Measurements from ENCODE around the gene SNU13.
"Not testable (repeated sequence)": the region's sequence is repeated elsewhere in the genome, so short reads cannot be mapped to it uniquely, and the experiment has no call there.

SNU13 gene

GRCh38 chr22:41647771-41648170 lies 40.9 kb downstream of the SNU13 start:
- no peak for DNase-seq (ENCODE audit: extremely low read depth in 1 of 2, low read depth in 1 of 2)

GRCh38 chr22:41642331-41643110 lies 46.1 kb downstream of the SNU13 start:
- DNase-seq (ENCODE audit: extremely low read depth in 1 of 2, low read depth in 1 of 2): no peak

DNA sequence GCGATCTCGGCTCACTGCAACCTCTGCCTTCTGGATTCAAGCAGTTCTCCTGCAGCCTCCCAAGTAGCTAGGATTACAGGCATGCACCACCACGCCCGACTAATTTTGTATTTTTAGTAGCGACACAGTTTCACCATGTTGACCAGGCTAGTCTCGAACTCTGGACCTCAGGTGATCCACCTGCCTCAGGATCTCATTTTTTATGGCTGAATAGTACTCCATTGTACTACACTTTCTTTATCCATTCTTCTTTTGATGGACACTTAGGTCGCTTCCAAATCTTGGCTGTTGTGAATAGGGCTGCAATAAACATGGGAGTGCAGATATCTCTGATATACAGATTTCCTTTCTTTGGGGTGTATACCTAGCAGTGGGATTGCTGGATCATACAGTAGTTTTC lies 46.8 kb downstream of the SNU13 start:
- DNase-seq (ENCODE audit: extremely low read depth in 1 of 2, low read depth in 1 of 2): no peak

GRCh38 chr22:41638748-41639147 lies 49.9 kb downstream of the SNU13 start:
- no peak for DNase-seq (ENCODE audit: extremely low read depth in 1 of 2, low read depth in 1 of 2)

- no peak for DNase-seq (ENCODE audit: extremely low read depth in 1 of 2, low read depth in 1 of 2)
Observed at GRCh38 chr22:41638124-41638523, 50.5 kb downstream of the SNU13 start.

GRCh38 chr22:41637623-41638022 lies 51.0 kb downstream of the SNU13 start:
- DNase-seq (ENCODE audit: extremely low read depth in 1 of 2, low read depth in 1 of 2): not testable (repeated sequence)

DNA sequence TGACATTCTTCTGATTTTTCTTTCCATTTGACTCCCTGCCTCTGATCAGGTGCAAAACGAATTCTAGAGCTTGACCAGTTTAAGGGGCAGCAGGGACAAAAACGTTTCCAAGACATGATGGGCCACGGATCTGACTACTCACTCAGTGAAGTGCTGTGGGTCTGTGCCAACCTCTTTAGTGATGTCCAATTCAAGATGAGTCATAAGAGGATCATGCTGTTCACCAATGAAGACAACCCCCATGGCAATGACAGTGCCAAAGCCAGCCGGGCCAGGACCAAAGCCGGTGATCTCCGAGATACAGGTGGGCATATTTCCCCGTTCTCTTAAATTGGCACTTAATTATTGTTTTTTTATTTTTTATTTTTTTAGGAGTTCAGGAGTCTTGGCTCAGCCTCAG lies 52.2 kb downstream of the SNU13 start:
- DNase-seq (ENCODE audit: extremely low read depth in 1 of 2, low read depth in 1 of 2): no peak

GRCh38 chr22:41634610-41635009 lies 54.1 kb downstream of the SNU13 start:
- DNase-seq (ENCODE audit: extremely low read depth in 1 of 2, low read depth in 1 of 2): not testable (repeated sequence)

GRCh38 chr22:41631615-41632014 lies 57.1 kb downstream of the SNU13 start:
- DNase-seq (ENCODE audit: extremely low read depth in 1 of 2, low read depth in 1 of 2): not testable (repeated sequence)

DNA sequence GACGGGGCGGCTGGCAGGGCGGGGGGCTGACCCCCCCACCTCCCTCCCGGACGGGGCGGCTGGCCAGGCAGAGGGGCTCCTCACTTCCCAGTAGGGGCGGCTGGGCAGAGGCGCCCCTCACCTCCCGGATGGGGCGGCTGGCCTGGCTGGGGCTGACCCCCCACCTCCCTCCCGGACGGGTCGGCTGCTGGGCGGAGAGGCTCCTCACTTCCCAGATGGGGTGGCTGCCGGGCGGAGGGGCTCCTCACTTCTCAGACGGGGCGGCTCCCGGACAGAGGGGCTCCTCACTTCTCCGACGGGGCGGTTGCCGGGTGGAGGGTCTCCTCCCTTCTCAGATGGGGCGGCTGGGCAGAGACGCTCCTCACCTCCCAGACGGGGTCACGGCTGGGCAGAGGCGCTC lies 57.6 kb downstream of the SNU13 start:
- not testable (repeated sequence) for DNase-seq (ENCODE audit: extremely low read depth in 1 of 2, low read depth in 1 of 2)

DNA sequence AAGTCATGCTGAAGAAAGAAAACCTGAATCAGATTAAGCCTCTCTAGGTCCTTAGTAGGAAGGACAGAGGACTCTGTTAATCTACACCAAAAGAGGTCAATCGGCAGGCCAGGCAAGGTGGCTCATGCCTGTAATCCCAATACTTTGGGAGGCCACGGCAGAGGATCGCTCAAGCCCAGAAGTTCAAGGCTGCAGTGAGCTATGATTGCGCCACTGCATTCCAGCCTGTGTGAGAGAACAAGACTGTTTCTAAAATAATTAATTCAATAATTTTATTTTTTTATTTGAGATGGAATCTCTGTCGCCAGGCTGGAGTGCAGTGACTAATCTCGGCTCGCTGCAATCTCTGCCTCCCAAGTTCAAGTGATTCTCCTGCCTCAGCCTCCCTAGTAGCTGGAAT lies 63.1 kb downstream of the SNU13 start:
- no peak for DNase-seq (ENCODE audit: extremely low read depth in 1 of 2, low read depth in 1 of 2)

Measured in activated CD8-positive, alpha-beta memory T cell treated with anti-CD3 and anti-CD28 coated beads for 1 hour (primary cell).